GM23338 (cell line): Measurements from ENCODE around the gene SLC4A9. TPM values are rescaled to one million over a fixed set of nuclear protein-coding genes. Genes with fewer than 3 reads are reported as not detected.
A peak's percentile ranks its signal among the peaks of the same experiment; 100 is the strongest.

Experiments
- ATAC-seq: fragments of 200-7000 bp; cut with Tn5 transposase; 3 replicates; pipeline ENCODE4 v1.9.1; 2020
- DNase-seq: peaks from one replicate; pipeline ENCODE4 v3.0.0-alpha.2; 2015; ENCODE audit warnings: low spot score
- H2AFZ ChIP-seq: fragments of 200-600 bp; sonication (generic); 2 replicates; pipeline ENCODE4 v1.8.0; 2016; ENCODE audit warnings: antibody characterized with exemption, mild to moderate bottlenecking, moderate library complexity
- H3F3A ChIP-seq: fragments of 200-600 bp; sonication (generic); replicated peaks from 2 replicates; pipeline ENCODE4 v1.8.0; 2017; ENCODE audit warnings: antibody characterized with exemption, mixed run types, low read depth
- H3K27ac ChIP-seq: fragments of 200-600 bp; sonication (generic); 2 replicates; pipeline ENCODE4 v1.6.1; 2016; ENCODE audit warnings: low read depth
- H3K27me3 ChIP-seq: fragments of 200-600 bp; sonication (generic); 2 replicates; pipeline ENCODE4 v1.8.0; 2016; ENCODE audit warnings: mild to moderate bottlenecking, mixed run types, moderate library complexity; ENCODE audit not compliant: insufficient read depth
- H3K36me3 ChIP-seq: fragments of 200-600 bp; sonication (generic); 2 replicates; pipeline ENCODE4 v1.8.0; 2016; ENCODE audit warnings: mild to moderate bottlenecking; ENCODE audit not compliant: insufficient read depth
- H3K4me1 ChIP-seq: fragments of 200-600 bp; sonication (generic); 2 replicates; pipeline ENCODE4 v1.8.0; 2016; ENCODE audit warnings: mild to moderate bottlenecking, moderate library complexity; ENCODE audit not compliant: insufficient read depth
- H3K4me2 ChIP-seq: fragments of 200-600 bp; sonication (generic); 2 replicates; pipeline ENCODE4 v1.7.1; 2017; ENCODE audit warnings: mixed run types
- H3K4me3 ChIP-seq: fragments of 200-600 bp; sonication (generic); 2 replicates; pipeline ENCODE4 v1.6.1; 2016; ENCODE audit warnings: mixed run types
- H3K79me2 ChIP-seq: fragments of 200-600 bp; sonication (generic); replicated peaks from 2 replicates; pipeline ENCODE4 v1.8.0; 2017; ENCODE audit warnings: mild to moderate bottlenecking; ENCODE audit not compliant: insufficient read depth
- H3K9me2 ChIP-seq: fragments of 200-600 bp; sonication (generic); 2 replicates; pipeline ENCODE4 v1.8.0; 2017; ENCODE audit not compliant: insufficient read depth
- H4K20me1 ChIP-seq: fragments of 200-600 bp; sonication (generic); replicated peaks from 2 replicates; pipeline ENCODE4 v1.8.0; 2017; ENCODE audit warnings: mild to moderate bottlenecking; ENCODE audit not compliant: insufficient read depth
- H3K27ac Mint-ChIP-seq: 2 replicates; pipeline ENCODE4 v1.8.0; 2020; ENCODE audit warnings: inconsistent platforms, mild to moderate bottlenecking, moderate library complexity, mixed read lengths
- H3K27me3 Mint-ChIP-seq: 3 replicates; pipeline ENCODE4 v1.8.0; 2022; ENCODE audit warnings: low read depth, mild to moderate bottlenecking, moderate library complexity, mixed read lengths, inconsistent platforms; ENCODE audit not compliant: insufficient read depth, poor library complexity
- H3K36me3 Mint-ChIP-seq: 3 replicates; pipeline ENCODE4 v1.8.0; 2021; ENCODE audit warnings: low read depth, mild to moderate bottlenecking, inconsistent platforms, moderate library complexity, mixed read lengths
- H3K4me1 Mint-ChIP-seq: 3 replicates; pipeline ENCODE4 v1.8.0; 2020; ENCODE audit warnings: mild to moderate bottlenecking, inconsistent platforms, mixed read lengths
- H3K4me3 Mint-ChIP-seq: 3 replicates; pipeline ENCODE4 v1.8.0; 2021; ENCODE audit warnings: moderate library complexity, mild to moderate bottlenecking, inconsistent platforms, mixed read lengths
- H3K9me3 Mint-ChIP-seq: 3 replicates; pipeline ENCODE4 v1.8.0; 2020; ENCODE audit warnings: moderate library complexity, mild to moderate bottlenecking, inconsistent platforms, mixed read lengths
- CREB1 ChIP-seq: fragments of 250-450 bp; sonication (Bioruptor Pico); IDR thresholded peaks from 2 replicates; pipeline ENCODE4 v1.5.0; 2020; ENCODE audit warnings: low read depth, mild to moderate bottlenecking, moderate library complexity
- ETS1 ChIP-seq: IDR thresholded peaks from 2 replicates; pipeline ENCODE4 v1.6.1; 2016; ENCODE audit warnings: antibody characterized with exemption
- NANOG ChIP-seq: IDR thresholded peaks from 2 replicates; pipeline ENCODE4 v1.6.1; 2016; ENCODE audit warnings: antibody characterized with exemption, borderline replicate concordance
- POLR2AphosphoS5 ChIP-seq: IDR thresholded peaks from 2 replicates; pipeline ENCODE4 v1.6.1; 2016; ENCODE audit warnings: antibody characterized with exemption, low read depth
- REST ChIP-seq: IDR thresholded peaks from one replicate; pipeline ENCODE4 v1.6.1; 2018; ENCODE audit warnings: antibody characterized with exemption; ENCODE audit not compliant: unreplicated experiment
- polyA plus RNA-seq: library from polyadenylated mRNA; unstranded; fragments of >200 nt; fragmentation: Nextera tagmentation; extraction: Ambion mirVana; gene quantifications from 2 replicates; pipeline ENCODE4 v1.2.1, GENCODE V29; 2016
- total RNA-seq: library from RNA; depleted of rRNA; stranded (reverse); fragments of >200 nt; shearing (Covaris generic); gene quantifications from 2 replicates; pipeline ENCODE4 v1.2.3, GENCODE V29; 2014

Gene SLC4A9
- total and polyA plus RNA-seq, 2 experiments from 2014 or later, result 0.08 TPM; not detected in 1

- no peak within 1 kb of the TSS; the same call in 1 of the 2 replicates for H3K27ac Mint-ChIP-seq
- no peak within 1 kb of the TSS for H2AFZ ChIP-seq
- peak; percentile 76 for ATAC-seq
Measured at GRCh38 chr5:140401362-140402257, 41.6 kb downstream of the SLC4A9 start, which contains the start of gene ANKHD1. Gene ANKHD1, plus strand, starts transcription at chr5:140401833. Its CDS starts 135 bp downstream, at chr5:140401968.

More at GRCh38 chr5:140401362-140402257, 41.6 kb downstream of the SLC4A9 start, which contains the start of gene ANKHD1:
- no peaks in the 10 kb centered on the region for H3K9me2 ChIP-seq
- peaks cover 18% of the 10 kb centered on the region for H3K27me3 Mint-ChIP-seq
- H3K4me1 ChIP-seq, result peaks cover 35% of the 10 kb centered on the region
- peak within 1 kb of the TSS; percentile 60 for H3K4me3 ChIP-seq
- peak within 1 kb of the TSS; percentile 85 for H3K27ac ChIP-seq
- peaks cover 24% of the 10 kb centered on the region for H4K20me1 ChIP-seq
- peaks cover 4% of the 10 kb centered on the region; the same call in 1 of the 2 replicates for H3F3A ChIP-seq
- TF ChIP-seq REST (peak; percentile 4), CREB1 (CRISPR knock-in tag) (peak; percentile 95), NANOG (no peak), ETS1 (peak; percentile 56), POLR2AphosphoS5 (peak; percentile 87)
- peaks cover 72% of the 10 kb centered on the region for H3K79me2 ChIP-seq
- peaks cover 13% of the 10 kb centered on the region; the same call in 2 of the 3 replicates for H3K36me3 Mint-ChIP-seq
- H3K27me3 ChIP-seq, result no peaks in the 10 kb centered on the region
- no peaks in the 10 kb centered on the region; the same call in 2 of the 3 replicates for H3K9me3 Mint-ChIP-seq
- H3K4me2 ChIP-seq, result peak within 1 kb of the TSS; percentile 93
- no peak within 1 kb of the TSS for H3K4me3 Mint-ChIP-seq
- H3K4me1 Mint-ChIP-seq, result peaks cover 29% of the 10 kb centered on the region
- DNase-seq, result peak; percentile 100
- no peaks in the 10 kb centered on the region for H3K36me3 ChIP-seq
